Measurements from ENCODE around the gene FKBP4. TPM values are rescaled to one million over a fixed set of nuclear protein-coding genes. Genes with fewer than 3 reads are reported as not detected.

FKBP4 gene
- total and polyA plus RNA-seq, 2 of the 8 experiments (the other 6 are each of a cell fraction or from before 2014, with no cell fraction given), result 72.6 to 243 TPM

- FAIRE-seq (peak; percentile 85), DNase-seq (ENCODE audit: low read depth in 1 of 2, low spot score in 2 of 2) (no peak)
- H3K56ac ChIP-seq (replicated peaks; ENCODE audit: insufficient read length, low read depth, low read length), result no peak overlapping the region
- ChIA-PET POLR2A (ENCODE audit: partially characterized antibody) (interaction anchor here (0.8 kb wide), 1 partner anchor 14 kb away, joined by 4 read pairs; no protein-coding TSS in a partner anchor), CTCF (ENCODE audit: partially characterized antibody) (interaction anchor here (0.8 to 1.3 kb wide), 7 partner anchors 15 to 75 kb away, joined by 3 to 4 read pairs (median 3); no protein-coding TSS in a partner anchor)
- H3K79me1 ChIP-seq (ENCODE audit: low read depth, low read length), result no peaks in the 10 kb centered on the region
- H2AK5ac ChIP-seq (ENCODE audit: low read depth, low read length), result no peak overlapping the region
- peak overlapping the region in 1 of 2 experiments; percentile 33; a peak in 2 of 4 replicates for H3K4me2 ChIP-seq (ENCODE audit: insufficient read depth in 1 of 2, low read depth in 2 of 2, low read length in 2 of 2)
- no peaks in the 10 kb centered on the region for H4K20me1 ChIP-seq (replicated peaks in 1 of 2; ENCODE audit: control insufficient read depth in 1 of 2, insufficient read depth in 2 of 2, low read length in 2 of 2)
- no peak overlapping the region for H3K4ac ChIP-seq (replicated peaks; ENCODE audit: insufficient read length, low read depth, low read length)
- peak overlapping the region; percentile 22; the same call in 1 of the 2 replicates for H2BK5ac ChIP-seq (ENCODE audit: low read depth, low read length)
- no peak overlapping the region for H3K23ac ChIP-seq (ENCODE audit: insufficient read length)
- no peak overlapping the region for H3K4me3 ChIP-seq (ENCODE audit: extremely low read depth in 1 of 4, insufficient read depth in 2 of 4, low read depth in 3 of 4, low read length in 4 of 4)
- 47% methylated on average over 4 of the region's 4 CpGs; no CpG with 5 or more reads in 1 of the 2 experiments for WGBS, 2 experiments (ENCODE audit: extremely low coverage in 1 of 2, insufficient coverage in 1 of 2, insufficient read length in 1 of 2, insufficient replicate concordance in 2 of 2, low coverage in 1 of 2, low lambda C conversion rate in 2 of 2, missing lambda C conversion rate in 1 of 2)
- H3K27ac ChIP-seq (ENCODE audit: low read depth, low read length), result no peak overlapping the region
- H2BK20ac ChIP-seq (ENCODE audit: low read length), result no peak overlapping the region
- no peak overlapping the region for H3K18ac ChIP-seq (ENCODE audit: extremely low read depth, low read length)
- H2BK15ac ChIP-seq (ENCODE audit: low read length), result no peak overlapping the region
- peak overlapping the region; percentile 8 for H4K91ac ChIP-seq (replicated peaks; ENCODE audit: insufficient read length, low read length)
- H3K27me3 ChIP-seq (replicated peaks in 1 of 4; ENCODE audit: control insufficient read depth in 3 of 4, extremely low read depth in 1 of 4, insufficient read depth in 3 of 4, low read length in 3 of 4), result no peaks in the 10 kb centered on the region
- no peak overlapping the region for H4K5ac ChIP-seq (ENCODE audit: insufficient read length, low read depth, low read length)
- no peak overlapping the region for H2BK120ac ChIP-seq (replicated peaks; ENCODE audit: low read depth, low read length)
- no peaks in the 10 kb centered on the region for H3K23me2 ChIP-seq (ENCODE audit: low read depth, low read length)
- no peak overlapping the region for H3K9ac ChIP-seq (replicated peaks in 1 of 4; ENCODE audit: extremely low read depth in 1 of 4, low read depth in 3 of 4, low read length in 3 of 4)
- TF ChIP-seq CEBPB (IDR thresholded peaks at IDR 0.05; ENCODE audit: low read depth, low read length) (peak; percentile 94), KDM5A (IDR thresholded peaks at IDR 0.05; ENCODE audit: low read length) (no peak), NANOG (IDR thresholded peaks at IDR 0.05; ENCODE audit: insufficient read depth, low read depth, low read length, poor library complexity, severe bottlenecking) (no peak), TCF12 (IDR thresholded peaks at IDR 0.05; ENCODE audit: low read depth, low read length) (no peak), TEAD4 (IDR thresholded peaks at IDR 0.05; ENCODE audit: low read depth, low read length) (peak; percentile 26; the same call in 1 of the 2 replicates), CTBP2 (IDR thresholded peaks at IDR 0.05; ENCODE audit: borderline replicate concordance, insufficient read depth, insufficient read length, low read length) (no peak), SIX5 (IDR thresholded peaks at IDR 0.05; ENCODE audit: low read depth, low read length) (no peak)
- H3K9me3 ChIP-seq (ENCODE audit: insufficient read depth in 2 of 2, low read depth in 1 of 2, low read length in 1 of 2), result no peaks in the 10 kb centered on the region
- no peak overlapping the region for H2BK12ac ChIP-seq (ENCODE audit: low read depth, low read length)
- no peak overlapping the region for H4K8ac ChIP-seq (ENCODE audit: extremely low read depth, insufficient read depth, low read length)
- H2AFZ ChIP-seq (ENCODE audit: low read length), result no peak overlapping the region
- H3K4me1 ChIP-seq (replicated peaks in 1 of 4; ENCODE audit: control insufficient read depth in 3 of 4, insufficient read depth in 4 of 4, low read length in 3 of 4), result peaks cover 2 to 6% (median 5%) of the 10 kb centered on the region in 4 experiments; a peak in 6 of 7 replicates
- H3K36me3 ChIP-seq (ENCODE audit: control insufficient read depth in 2 of 4, insufficient read depth in 4 of 4, low read length in 3 of 4), result no peaks in the 10 kb centered on the region
- no peak overlapping the region for H3K14ac ChIP-seq (ENCODE audit: insufficient read length)
- H3K79me2 ChIP-seq (ENCODE audit: control insufficient read depth in 1 of 2, insufficient read depth in 2 of 2, low read length in 2 of 2), result no peaks in the 10 kb centered on the region
These were observed 15.5 kb upstream of the FKBP4 start for GRCh38 chr12:2779281-2779680.
